Common myeloid progenitor, CD34-positive (primary cell): ENCODE data around the gene TEX38.
"Not testable (repeated sequence)": the region's sequence is repeated elsewhere in the genome, so short reads cannot be mapped to it uniquely, and the experiment has no call there.

Source experiments
- CTCF ChIA-PET: fragments of 350-600 bp; sonication (Branson Sonifier 250); formaldehyde crosslinking; loops from one replicate; lab custom pipeline; 2021; ENCODE audit warnings: antibody characterized with exemption; lab: Charles Lee
- POLR2A ChIA-PET: fragments of 350-600 bp; sonication (Branson Sonifier 250); formaldehyde crosslinking; loops from one replicate; lab custom pipeline; 2021; ENCODE audit warnings: antibody characterized with exemption; lab: Charles Lee
- DNase-seq, 3 donors: peaks; one replicate each; pipeline versions ENCODE4 v3.0.0 to v3.0.0-alpha.2; 2013
- H3K27ac ChIP-seq, 2 experiments: 1 replicate in 1 of 2; 2 replicates in 1 of 2; pipeline ENCODE4 v1.7.0; 2013; ENCODE audit warnings: inconsistent platforms in 2 of 2, low read length in 2 of 2, mild to moderate bottlenecking in 2 of 2, low read depth in 1 of 2, moderate library complexity in 1 of 2; ENCODE audit not compliant: severe bottlenecking in 2 of 2, insufficient read depth in 1 of 2, poor library complexity in 1 of 2
- H3K27me3 ChIP-seq, 5 experiments: replicated peaks in 2 of 5; 1 replicate in 3 of 5; 2 replicates in 2 of 5; pipeline versions ENCODE4 v1.6.1 to v1.7.0; 2013; ENCODE audit warnings: low read length in 4 of 5, mild to moderate bottlenecking in 2 of 5, moderate library complexity in 2 of 5, inconsistent platforms in 1 of 5; ENCODE audit not compliant: insufficient read depth in 5 of 5, control insufficient read depth in 4 of 5
- H3K36me3 ChIP-seq, 4 experiments: 1 replicate in 2 of 4; 2 replicates in 2 of 4; pipeline versions ENCODE4 v1.6.1 to v1.7.0; 2013; ENCODE audit warnings: low read length in 3 of 4, control low read depth in 1 of 4, mild to moderate bottlenecking in 1 of 4; ENCODE audit not compliant: control insufficient read depth in 4 of 4, insufficient read depth in 4 of 4
- H3K4me1 ChIP-seq, 4 experiments: 1 replicate in 3 of 4; 2 replicates in 1 of 4; pipeline versions ENCODE4 v1.6.1 to v1.7.1; 2013; ENCODE audit warnings: low read length in 3 of 4, mild to moderate bottlenecking in 3 of 4, control low read depth in 1 of 4, inconsistent platforms in 1 of 4, moderate library complexity in 1 of 4; ENCODE audit not compliant: control insufficient read depth in 4 of 4, insufficient read depth in 4 of 4; ENCODE audit errors: control extremely low read depth in 1 of 4
- H3K4me3 ChIP-seq, 7 experiments: 1 replicate in 4 of 7; 2 replicates in 3 of 7; pipeline versions ENCODE4 v1.5.1 to v1.7.0; 2013; ENCODE audit warnings: mild to moderate bottlenecking in 7 of 7, low read length in 6 of 7, moderate library complexity in 6 of 7, inconsistent platforms in 2 of 7, low read depth in 2 of 7, control low read depth in 1 of 7; ENCODE audit not compliant: insufficient read depth in 4 of 7, control insufficient read depth in 1 of 7; ENCODE audit errors: extremely low read depth in 1 of 7
- H3K9me3 ChIP-seq, 5 experiments: 1 replicate in 4 of 5; 2 replicates in 1 of 5; pipeline versions ENCODE4 v1.6.1 to v1.7.1; 2013; ENCODE audit warnings: low read length in 4 of 5, mild to moderate bottlenecking in 2 of 5, inconsistent platforms in 1 of 5, low read depth in 1 of 5, moderate library complexity in 1 of 5; ENCODE audit not compliant: control insufficient read depth in 4 of 5, insufficient read depth in 2 of 5; ENCODE audit errors: control extremely low read depth in 1 of 5
- WGBS: methylation state at CpG from one replicate; pipeline ENCODE4 v1.1.5; 2013; ENCODE audit not compliant: insufficient coverage; 5-methylcytosine and 5-hydroxymethylcytosine counted together

TEX38 gene

DNA sequence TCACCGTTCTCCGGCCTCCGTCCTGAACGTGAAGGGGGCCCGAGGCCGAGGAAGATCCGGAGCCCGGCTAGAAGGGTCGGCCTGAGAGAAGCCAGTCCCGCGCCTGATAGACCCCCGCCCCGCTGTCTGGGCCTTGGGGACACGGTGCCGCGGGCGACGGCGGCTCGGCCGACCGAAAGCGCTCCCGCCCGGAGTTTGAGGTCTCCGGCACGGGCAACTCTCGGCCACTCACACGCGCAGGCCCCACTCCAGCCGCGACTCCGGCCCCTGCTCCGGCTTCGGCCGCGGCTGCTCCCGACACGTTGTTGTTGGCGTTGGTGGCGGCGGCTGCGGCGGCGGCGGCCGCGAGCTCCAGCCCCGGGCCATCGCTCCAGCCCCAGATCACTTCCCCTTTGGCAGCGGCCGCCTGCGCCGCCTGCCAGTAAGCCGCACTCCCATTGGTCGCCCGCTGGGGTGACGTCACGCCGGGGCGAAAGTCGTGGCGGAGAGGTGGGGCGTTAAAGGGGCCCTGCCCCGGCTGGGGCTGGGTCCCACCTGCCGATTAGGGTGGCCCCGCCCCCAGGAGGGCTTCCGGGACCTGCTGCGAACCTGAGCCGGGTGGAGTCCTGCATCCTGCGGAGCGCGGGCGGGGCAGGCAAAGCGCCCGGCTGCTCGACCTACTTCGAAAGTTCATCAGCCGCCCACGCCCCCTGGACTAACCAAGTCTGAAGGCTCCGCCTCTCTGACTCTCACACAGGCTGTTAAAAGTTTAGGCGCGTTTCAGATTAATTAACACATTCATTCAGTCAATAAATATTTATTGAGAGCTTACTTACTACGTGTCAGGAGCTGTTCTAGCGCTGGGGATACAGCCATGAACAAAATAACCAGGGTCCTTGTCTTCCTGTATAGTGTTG, 47.3 kb downstream of the TEX38 start, which contains the start of gene EFCAB14:
Gene EFCAB14, minus strand, starts transcription at position 388 of the 896 bp plus-strand sequence. CDS start 1,027 bp downstream, outside the sequence.
- H3K4me3 ChIP-seq = peak within 1 kb of the TSS; percentile 78 to 94 (median 90)
- CTCF ChIA-PET = interaction anchor here (1.0 to 1.3 kb wide), 3 partner anchors 10 to 98 kb away, joined by 3 to 4 read pairs (median 3); no protein-coding TSS in a partner anchor
- peak within 1 kb of the TSS; percentile 47 to 87 for H3K27ac ChIP-seq
- no peaks in the 10 kb centered on the region for H3K9me3 ChIP-seq
- DNase-seq = peak; percentile 95 to 98 (median 98)
- H3K36me3 ChIP-seq = peaks cover 2 to 17% (median 8%) of the 10 kb centered on the region in 4 experiments
- POLR2A ChIA-PET = interaction anchor here (0.5 to 0.6 kb wide), 2 partner anchors 137 to 1707 kb away, joined by 3 read pairs; no protein-coding TSS in a partner anchor
- peaks cover 14 to 28% (median 27%) of the 10 kb centered on the region in 4 experiments for H3K4me1 ChIP-seq
- H3K27me3 ChIP-seq = peaks cover 0 to 6% (median 0%) of the 10 kb centered on the region in 5 experiments
- WGBS = under 1% methylated on average over 72 of the region's 85 CpGs

GRCh38 chr1:46719689-46720088, 48.0 kb downstream of the TEX38 start:
- peak overlapping the region in 6 of 7 experiments; percentile 63 to 91 (median 87) for H3K4me3 ChIP-seq
- H3K9me3 ChIP-seq = no peaks in the 10 kb centered on the region
- WGBS = 21% methylated on average over 2 of the region's 3 CpGs
- peaks cover 0 to 6% (median 0%) of the 10 kb centered on the region in 5 experiments for H3K27me3 ChIP-seq
- CTCF ChIA-PET = no interaction called here
- peaks cover 14 to 28% (median 27%) of the 10 kb centered on the region in 4 experiments for H3K4me1 ChIP-seq
- DNase-seq = peak in 1 of 3 donors; percentile 13
- POLR2A ChIA-PET = no interaction called here
- H3K27ac ChIP-seq = no peak overlapping the region
- H3K36me3 ChIP-seq = peaks cover 1 to 15% (median 5%) of the 10 kb centered on the region in 4 experiments

DNA sequence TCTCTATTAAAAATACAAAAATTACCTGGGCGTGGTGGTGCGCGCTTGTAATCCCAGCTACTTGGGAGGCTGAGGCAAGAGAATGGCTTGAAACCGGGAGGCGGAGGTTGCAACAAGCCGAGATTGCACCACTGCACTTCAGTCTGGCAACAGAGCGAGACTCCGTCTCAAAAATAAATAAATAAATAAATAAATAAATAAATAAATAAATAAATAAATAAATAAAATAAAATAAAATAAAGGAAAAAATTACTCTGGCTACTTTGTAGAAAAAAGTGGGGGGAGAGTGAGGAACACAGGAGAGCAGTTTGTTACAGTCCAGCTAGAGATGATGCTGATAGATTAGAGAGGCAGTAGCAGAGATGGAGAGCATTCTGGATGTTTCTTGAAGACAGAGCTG, 48.7 kb downstream of the TEX38 start:
- WGBS = 100% methylated on average over 5 of the region's 8 CpGs
- POLR2A ChIA-PET, H3K9me3 ChIP-seq, H3K4me3 ChIP-seq, DNase-seq, H3K27me3 ChIP-seq, H3K36me3 ChIP-seq, H3K27ac ChIP-seq: not testable (repeated sequence)
- peaks cover 14 to 28% (median 27%) of the 10 kb centered on the region in 4 experiments for H3K4me1 ChIP-seq
- CTCF ChIA-PET = interaction anchor here (0.9 to 1.7 kb wide), 2 partner anchors 12 to 85 kb away, joined by 3 to 4 read pairs; no protein-coding TSS in a partner anchor

DNA sequence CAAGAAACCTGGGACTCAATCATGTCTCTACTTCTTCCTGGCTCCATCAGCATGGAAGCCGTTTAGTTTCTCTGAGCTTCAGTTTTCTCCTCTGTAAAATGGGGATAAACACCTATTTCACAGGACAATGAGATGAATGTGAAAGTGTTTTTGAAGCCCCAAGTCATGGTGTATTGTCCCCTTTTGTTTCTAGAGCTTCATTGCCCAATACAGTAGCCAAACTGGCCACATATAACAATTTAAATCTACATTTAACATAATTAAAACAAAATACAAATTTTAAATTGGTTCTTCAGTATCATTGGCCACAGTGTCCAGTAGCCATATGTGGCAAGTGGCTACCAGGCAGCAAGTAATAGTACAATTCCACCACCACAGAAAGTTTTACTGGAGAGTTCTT, 49.5 kb downstream of the TEX38 start:
- Histone ChIP-seq H3K27ac (no peak overlapping the region), H3K9me3 (no peaks in the 10 kb centered on the region), H3K4me1 (peaks cover 14 to 28% (median 27%) of the 10 kb centered on the region in 4 experiments), H3K36me3 (peaks cover 0 to 4% (median 1%) of the 10 kb centered on the region in 4 experiments), H3K4me3 (no peak overlapping the region), H3K27me3 (peaks cover 0 to 6% (median 0%) of the 10 kb centered on the region in 5 experiments)
- CTCF ChIA-PET = interaction anchor here (0.9 to 1.7 kb wide), 3 partner anchors 13 to 97 kb away, joined by 3 to 4 read pairs (median 3); no protein-coding TSS in a partner anchor
- no peak for DNase-seq
- 100% methylated on average over 1 of the region's 1 CpG for WGBS
- POLR2A ChIA-PET = no interaction called here

DNA sequence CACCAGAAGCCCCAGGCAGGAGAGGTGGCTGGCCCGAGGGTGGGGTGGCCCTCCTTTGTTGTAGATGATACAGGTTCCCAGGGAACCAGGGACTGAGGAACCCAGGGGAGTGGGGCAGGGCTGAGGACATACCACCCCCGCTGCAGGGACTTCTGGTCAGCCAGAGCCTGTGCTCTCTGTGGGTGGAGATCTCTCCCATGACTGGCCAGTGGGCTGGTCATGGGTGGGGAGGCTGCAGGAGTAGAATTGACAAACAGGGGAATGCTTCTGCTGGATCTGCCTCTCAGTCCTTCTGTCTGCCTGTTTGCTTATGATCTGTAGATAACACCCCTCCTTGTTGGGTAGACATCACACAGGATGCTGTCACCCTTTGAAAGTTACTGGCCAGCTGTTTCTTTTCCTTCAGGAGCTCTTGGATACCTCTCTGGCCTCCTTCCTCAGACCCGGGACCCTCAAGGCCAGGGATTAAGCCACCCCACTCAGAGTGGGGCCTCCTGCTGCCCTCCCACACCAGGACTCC, 50.1 kb downstream of the TEX38 start:
- peaks cover 10 to 27% (median 26%) of the 10 kb centered on the region in 4 experiments for H3K4me1 ChIP-seq
- 90% methylated on average over 3 of the region's 3 CpGs for WGBS

More for the DNA sequence above, 50.1 kb downstream of the TEX38 start:
- DNase-seq = no peak
- POLR2A ChIA-PET = no interaction called here
- Histone ChIP-seq H3K27ac (no peak overlapping the region), H3K27me3 (peaks cover 0 to 6% (median 0%) of the 10 kb centered on the region in 5 experiments), H3K4me3 (no peak overlapping the region), H3K36me3 (no peaks in the 10 kb centered on the region), H3K9me3 (peaks cover 0 to under 1% (median 0%) of the 10 kb centered on the region in 5 experiments)
- CTCF ChIA-PET = interaction anchor here (0.9 to 3.6 kb wide), 4 partner anchors 14 to 189 kb away, joined by 3 to 12 read pairs (median 4); no protein-coding TSS in a partner anchor
